ENCODE data around the gene CT45A3.
"Not testable (repeated sequence)": the region's sequence is repeated elsewhere in the genome, so short reads cannot be mapped to it uniquely, and the experiment has no call there.

The CT45A3 gene

GRCh38 chrX:135768091-135768490 lies at the start of gene CT45A3:
Gene CT45A3, minus strand, starts transcription at chrX:135768191. Its CDS starts 3,747 bp downstream, at chrX:135764444.
- not testable (repeated sequence) for DNase-seq

- not testable (repeated sequence) for DNase-seq
Observed at GRCh38 chrX:135802687-135803086, 34.7 kb upstream of the CT45A3 start, which contains the start of gene CT45A6. Gene CT45A6, minus strand, starts transcription at chrX:135802787. Its CDS starts 3,794 bp downstream, at chrX:135798993.

GRCh38 chrX:135785403-135785802 lies 17.4 kb upstream of the CT45A3 start, which contains the start of gene CT45A5:
Gene CT45A5, minus strand, starts transcription at chrX:135785503. Its CDS starts 3,774 bp downstream, at chrX:135781729.
- not testable (repeated sequence) for DNase-seq

- not testable (repeated sequence) for DNase-seq
Observed at GRCh38 chrX:135744739-135745138, 23.3 kb downstream of the CT45A3 start.

GRCh38 chrX:135741192-135741715 lies 26.7 kb downstream of the CT45A3 start:
- no peak for DNase-seq

- DNase-seq, result no peak
Observed at GRCh38 chrX:135740681-135741149, 27.3 kb downstream of the CT45A3 start.

- DNase-seq, result no peak
Observed at GRCh38 chrX:135737366-135738071, 30.5 kb downstream of the CT45A3 start.

GRCh38 chrX:135734666-135735065 lies 33.3 kb downstream of the CT45A3 start:
- not testable (repeated sequence) for DNase-seq

- no peak for DNase-seq
Observed at GRCh38 chrX:135713795-135714194, 54.2 kb downstream of the CT45A3 start.

GRCh38 chrX:135713183-135713689 lies 54.8 kb downstream of the CT45A3 start, which contains the start of gene CT45A1:
Gene CT45A1, plus strand, starts transcription at chrX:135713639. Its CDS starts 5,302 bp downstream, at chrX:135718941.
- not testable (repeated sequence) for DNase-seq

Data from kidney glomerular epithelial cell (primary cell).